ENCODE measurements around the gene IFNE. TPM values are rescaled to one million over a fixed set of nuclear protein-coding genes. Genes with fewer than 3 reads are reported as not detected.

IFNE gene
- total and polyA plus RNA-seq, 9 of the 15 experiments (the other 6 are each of a cell fraction or from before 2014, with no cell fraction given) = not detected

DNA sequence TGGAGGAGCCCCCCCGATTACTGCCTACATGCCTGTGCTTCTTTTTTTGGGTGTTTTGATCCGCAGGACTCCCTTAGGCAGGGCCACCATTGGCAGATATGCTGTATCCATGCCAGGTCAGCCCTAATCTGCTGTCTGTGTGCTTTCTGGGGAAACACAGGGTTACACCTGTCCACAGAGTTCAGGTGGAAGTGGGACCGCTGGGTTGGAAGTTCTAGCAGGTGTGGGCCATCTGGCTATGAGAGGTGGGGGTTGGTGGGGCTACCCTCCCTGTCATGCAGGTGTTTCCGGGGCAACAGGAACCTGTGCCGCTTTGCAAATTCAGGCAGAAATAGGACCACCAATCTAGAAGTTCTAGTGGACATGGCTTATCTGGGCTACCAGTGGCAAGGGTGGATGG is 17.0 kb downstream of the IFNE start:
- ATAC-seq = no peak
- CTCF ChIA-PET (ENCODE audit: low intra/inter-chr PET ratio) = no interaction called here
- POLR2A ChIA-PET = no interaction called here
- no peak overlapping the region for H3K9ac ChIP-seq (ENCODE audit: insufficient read depth in 1 of 2, low read depth in 2 of 2, low read length in 2 of 2)
- no peak overlapping the region for H3K4me3 ChIP-seq
- H3K4me2 ChIP-seq (ENCODE audit: insufficient read depth, low read length) = no peak overlapping the region
- H3K27ac ChIP-seq (ENCODE audit: extremely low read depth, low read depth, low read length) = no peak overlapping the region
- no peaks in the 10 kb centered on the region for H3K4me1 ChIP-seq (replicated peaks in 1 of 2; ENCODE audit: control insufficient read depth in 2 of 2, insufficient read depth in 2 of 2, low read length in 2 of 2)
- BruUV-seq (replicated peaks) = no TSS peak
- H4K20me1 ChIP-seq (replicated peaks; ENCODE audit: control insufficient read depth, insufficient read depth, low read length) = no peaks in the 10 kb centered on the region
- TF ChIP-seq POLR2AphosphoS5 (IDR thresholded peaks at IDR 0.05; ENCODE audit: control insufficient read depth, insufficient read depth, low read depth, low read length) (no peak), ZNF316 (IDR thresholded peaks at IDR 0.05) (no peak), ZHX1 (conservative IDR thresholded peaks at IDR 0.05; ENCODE audit: low read length) (no peak), CHD1 (IDR thresholded peaks at IDR 0.05; ENCODE audit: low read length) (no peak), HDAC6 (IDR thresholded peaks at IDR 0.05; ENCODE audit: low read depth, low read length) (no peak), KLF13 (tag; IDR thresholded peaks at IDR 0.05; ENCODE audit: borderline replicate concordance, low read depth) (no peak), HCFC1 (IDR thresholded peaks at IDR 0.05; ENCODE audit: low read depth, low read length) (no peak), PTRF (tag; IDR thresholded peaks at IDR 0.05) (no peak), ZNF644 (tag; IDR thresholded peaks at IDR 0.05; ENCODE audit: low read depth) (no peak), ZNF232 (CRISPR knock-in tag; IDR thresholded peaks at IDR 0.05) (no peak), ZNF436 (CRISPR knock-in tag; IDR thresholded peaks at IDR 0.05) (no peak)
- TF ChIP-seq, protein P1, sequence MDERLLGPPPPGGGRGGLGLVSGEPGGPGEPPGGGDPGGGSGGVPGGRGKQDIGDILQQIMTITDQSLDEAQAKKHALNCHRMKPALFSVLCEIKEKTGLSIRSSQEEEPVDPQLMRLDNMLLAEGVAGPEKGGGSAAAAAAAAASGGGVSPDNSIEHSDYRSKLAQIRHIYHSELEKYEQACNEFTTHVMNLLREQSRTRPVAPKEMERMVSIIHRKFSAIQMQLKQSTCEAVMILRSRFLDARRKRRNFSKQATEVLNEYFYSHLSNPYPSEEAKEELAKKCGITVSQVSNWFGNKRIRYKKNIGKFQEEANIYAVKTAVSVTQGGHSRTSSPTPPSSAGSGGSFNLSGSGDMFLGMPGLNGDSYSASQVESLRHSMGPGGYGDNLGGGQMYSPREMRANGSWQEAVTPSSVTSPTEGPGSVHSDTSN (CRISPR knock-in tag; IDR thresholded peaks at IDR 0.05; ENCODE audit: low read depth) = no peak
- TF ChIP-seq, protein P1 (tag; conservative IDR thresholded peaks at IDR 0.05; ENCODE audit: low read depth) = no peak
- TF ChIP-seq, protein P2, sequence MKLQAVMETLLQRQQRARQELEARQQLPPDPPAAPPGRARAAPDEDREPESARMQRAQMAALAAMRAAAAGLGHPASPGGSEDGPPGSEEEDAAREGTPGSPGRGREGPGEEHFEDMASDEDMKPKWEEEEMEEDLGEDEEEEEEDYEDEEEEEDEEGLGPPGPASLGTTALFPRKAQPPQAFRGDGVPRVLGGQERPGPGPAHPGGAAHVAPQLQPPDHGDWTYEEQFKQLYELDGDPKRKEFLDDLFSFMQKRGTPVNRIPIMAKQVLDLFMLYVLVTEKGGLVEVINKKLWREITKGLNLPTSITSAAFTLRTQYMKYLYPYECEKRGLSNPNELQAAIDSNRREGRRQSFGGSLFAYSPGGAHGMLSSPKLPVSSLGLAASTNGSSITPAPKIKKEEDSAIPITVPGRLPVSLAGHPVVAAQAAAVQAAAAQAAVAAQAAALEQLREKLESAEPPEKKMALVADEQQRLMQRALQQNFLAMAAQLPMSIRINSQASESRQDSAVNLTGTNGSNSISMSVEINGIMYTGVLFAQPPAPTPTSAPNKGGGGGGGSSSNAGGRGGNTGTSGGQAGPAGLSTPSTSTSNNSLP (IDR thresholded peaks at IDR 0.05; ENCODE audit: borderline replicate concordance, low read depth, low read length) = no peak
- intact Hi-C loops (cut with micrococcal nuclease) (no loop called here), in situ Hi-C loops (cut with MboI) (no loop called here)
- H3K79me2 ChIP-seq (ENCODE audit: control insufficient read depth, insufficient read depth, low read length) = no peaks in the 10 kb centered on the region
- no peak overlapping the region for H2AFZ ChIP-seq (ENCODE audit: low read depth, low read length)
- no peaks in the 10 kb centered on the region for H3K9me3 ChIP-seq (replicated peaks; ENCODE audit: control insufficient read depth, insufficient read depth, low read depth, low read length)
- no peak for DNase-seq (ENCODE audit: extremely low read depth in 1 of 4, low spot score in 3 of 4)
- no CpG with 5 or more reads among the region's 5 CpGs for WGBS (ENCODE audit: insufficient coverage, low coverage, missing lambda C conversion rate)
- no peak for FAIRE-seq
- H3K9me1 ChIP-seq (ENCODE audit: control insufficient read depth, insufficient read depth, low read length) = no peaks in the 10 kb centered on the region
- H3K36me3 ChIP-seq (ENCODE audit: control insufficient read depth, insufficient read depth, low read length) = no peaks in the 10 kb centered on the region
- H3K27me3 ChIP-seq (ENCODE audit: control insufficient read depth in 2 of 2, insufficient read depth in 2 of 2, low read length in 2 of 2) = no peaks in the 10 kb centered on the region

All from K562 (cell line).